Mammary epithelial cell (primary cell): Measurements from ENCODE around the gene HYOU1.

Experiments
- CTCF ChIP-seq, 2 donors: IDR thresholded peaks in 1 of 2; conservative IDR thresholded peaks in 1 of 2; 2 replicates each; pipeline ENCODE4 v1.5.1; 2011 to 2012; ENCODE audit warnings: inconsistent platforms in 2 of 2, low read length in 2 of 2, mild to moderate bottlenecking in 2 of 2, control low read depth in 1 of 2, low read depth in 1 of 2; ENCODE audit not compliant: insufficient read depth in 1 of 2; ENCODE audit errors: extremely low read depth in 1 of 2
- EZH2 ChIP-seq: IDR thresholded peaks from 2 replicates; pipeline ENCODE4 v1.6.1; 2012; ENCODE audit warnings: low read length, inconsistent platforms, borderline replicate concordance

DNA sequence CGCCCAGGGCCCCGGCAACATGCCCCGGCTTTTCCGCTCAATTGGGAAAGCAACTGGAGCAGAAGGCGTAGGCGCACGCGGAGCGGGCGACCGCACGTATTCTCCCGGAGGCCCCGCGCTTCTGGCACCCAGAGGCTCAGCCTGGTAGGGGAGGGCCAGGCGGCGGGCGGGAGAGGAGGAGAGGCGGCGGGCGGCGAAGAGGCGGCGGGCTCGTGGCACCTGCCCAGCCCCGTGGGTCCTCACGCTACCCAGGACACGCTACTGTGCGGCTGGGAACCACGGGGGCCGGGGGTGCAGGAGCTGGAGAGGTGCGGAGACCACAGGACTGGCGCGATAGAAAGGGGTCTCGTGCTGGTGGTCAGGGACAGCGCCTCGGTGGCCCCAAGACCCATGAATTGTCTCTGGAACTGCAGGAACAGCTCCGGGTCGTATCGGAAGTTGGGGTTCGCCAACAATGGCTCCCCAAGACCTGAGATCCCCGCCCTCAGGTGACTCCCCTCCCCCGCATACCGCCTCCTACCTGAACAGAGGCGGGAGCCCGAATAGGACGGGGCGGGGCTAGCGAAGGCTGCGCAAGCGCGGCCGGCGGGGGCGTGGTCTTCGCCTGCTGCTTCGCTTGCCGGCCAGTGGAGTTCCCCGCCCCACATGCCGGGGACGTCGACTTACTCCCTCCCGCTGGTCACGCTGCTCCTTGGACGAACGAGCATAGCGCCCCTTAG, 26.5 kb downstream of the HYOU1 start, which contains the start of gene SLC37A4:
- TF ChIP-seq CTCF (conservative IDR thresholded peaks at IDR 0.05 in 1 of 2, IDR thresholded peaks at IDR 0.05 in 1 of 2; ENCODE audit: extremely low read depth in 1 of 2, insufficient read depth in 1 of 2, low read depth in 1 of 2, low read length in 2 of 2), result no peak
- TF ChIP-seq EZH2, result no peak
